PC-3 (cell line): ENCODE results near the gene MUC7.

Source experiments
- CTCF ChIP-seq: fragments of 300-600 bp; sonication (generic); conservative IDR thresholded peaks from 2 replicates; pipeline ENCODE4 v1.5.1; 2017; ENCODE audit warnings: antibody characterized with exemption, low read depth, mild to moderate bottlenecking, low read length
- EZH2 ChIP-seq: fragments of 300-600 bp; sonication (generic); IDR thresholded peaks from one replicate; pipeline ENCODE4 v1.6.1; 2017; ENCODE audit warnings: antibody characterized with exemption, mild to moderate bottlenecking, low read length; ENCODE audit not compliant: unreplicated experiment
- EZH2phosphoT487 ChIP-seq: fragments of 300-600 bp; sonication (generic); IDR thresholded peaks from 2 replicates; pipeline ENCODE4 v1.6.1; 2018; ENCODE audit warnings: mild to moderate bottlenecking, antibody characterized with exemption, low read length, borderline replicate concordance

- TF ChIP-seq CTCF (no peak), EZH2 (no peak), EZH2phosphoT487 (no peak)
Observed at GRCh38 chr4:70518269-70518668, 46.3 kb downstream of the MUC7 start, which contains the start of gene AMTN.
